KG1 (cell line): ENCODE results near the gene SLC29A2.
A peak's percentile ranks its signal among the peaks of the same experiment; 100 is the strongest.

Experiments
- DNase-seq: peaks from one replicate; lab custom pipeline; 2025; lab: John Stamatoyannopoulos, UW

The SLC29A2 gene, protein sequence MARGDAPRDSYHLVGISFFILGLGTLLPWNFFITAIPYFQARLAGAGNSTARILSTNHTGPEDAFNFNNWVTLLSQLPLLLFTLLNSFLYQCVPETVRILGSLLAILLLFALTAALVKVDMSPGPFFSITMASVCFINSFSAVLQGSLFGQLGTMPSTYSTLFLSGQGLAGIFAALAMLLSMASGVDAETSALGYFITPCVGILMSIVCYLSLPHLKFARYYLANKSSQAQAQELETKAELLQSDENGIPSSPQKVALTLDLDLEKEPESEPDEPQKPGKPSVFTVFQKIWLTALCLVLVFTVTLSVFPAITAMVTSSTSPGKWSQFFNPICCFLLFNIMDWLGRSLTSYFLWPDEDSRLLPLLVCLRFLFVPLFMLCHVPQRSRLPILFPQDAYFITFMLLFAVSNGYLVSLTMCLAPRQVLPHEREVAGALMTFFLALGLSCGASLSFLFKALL

DNA sequence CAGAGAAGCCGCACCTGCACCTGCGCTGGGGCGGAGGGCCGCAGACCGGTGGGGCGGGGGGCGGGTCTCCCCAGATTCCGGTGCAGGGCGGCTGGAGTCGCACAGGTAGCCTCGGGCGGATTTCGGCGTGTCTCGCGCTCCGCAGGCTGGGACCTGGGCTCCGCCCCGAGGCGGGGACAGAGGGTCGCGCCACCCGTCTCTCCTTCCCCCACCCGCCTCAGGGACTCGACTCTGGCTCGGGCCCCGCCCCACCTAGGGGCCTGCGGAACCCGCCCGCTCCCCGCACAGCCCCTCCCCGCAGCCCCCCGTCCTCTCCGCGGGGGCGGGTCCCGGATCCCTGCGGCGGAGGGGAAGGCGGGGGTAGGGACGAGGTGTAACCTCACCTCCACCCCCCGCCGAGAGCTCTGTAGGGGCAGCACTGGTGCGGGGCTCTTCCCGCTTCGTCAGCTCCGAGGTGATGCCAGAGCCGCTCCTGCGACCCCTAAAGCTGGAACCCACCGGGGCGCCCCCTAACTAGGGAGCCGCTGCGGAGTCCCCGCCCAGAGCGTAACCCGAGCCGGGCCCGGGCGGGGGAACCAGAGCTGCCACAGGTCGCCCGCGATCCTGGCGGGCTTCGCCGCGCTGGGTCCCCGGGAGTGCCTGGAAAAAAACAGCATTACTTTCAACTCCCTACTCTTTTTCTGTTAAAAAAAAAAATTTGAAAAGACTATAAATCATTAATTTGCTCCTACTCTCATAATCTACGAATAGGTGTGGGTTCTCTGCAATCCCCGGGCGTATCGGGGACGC, at the start of gene SLC29A2:
Gene SLC29A2 (minus strand): TSS at position 134 of the 789 bp plus-strand sequence. CDS start 169 bp downstream, outside the sequence.
- DNase-seq, result peak; percentile 85

DNA sequence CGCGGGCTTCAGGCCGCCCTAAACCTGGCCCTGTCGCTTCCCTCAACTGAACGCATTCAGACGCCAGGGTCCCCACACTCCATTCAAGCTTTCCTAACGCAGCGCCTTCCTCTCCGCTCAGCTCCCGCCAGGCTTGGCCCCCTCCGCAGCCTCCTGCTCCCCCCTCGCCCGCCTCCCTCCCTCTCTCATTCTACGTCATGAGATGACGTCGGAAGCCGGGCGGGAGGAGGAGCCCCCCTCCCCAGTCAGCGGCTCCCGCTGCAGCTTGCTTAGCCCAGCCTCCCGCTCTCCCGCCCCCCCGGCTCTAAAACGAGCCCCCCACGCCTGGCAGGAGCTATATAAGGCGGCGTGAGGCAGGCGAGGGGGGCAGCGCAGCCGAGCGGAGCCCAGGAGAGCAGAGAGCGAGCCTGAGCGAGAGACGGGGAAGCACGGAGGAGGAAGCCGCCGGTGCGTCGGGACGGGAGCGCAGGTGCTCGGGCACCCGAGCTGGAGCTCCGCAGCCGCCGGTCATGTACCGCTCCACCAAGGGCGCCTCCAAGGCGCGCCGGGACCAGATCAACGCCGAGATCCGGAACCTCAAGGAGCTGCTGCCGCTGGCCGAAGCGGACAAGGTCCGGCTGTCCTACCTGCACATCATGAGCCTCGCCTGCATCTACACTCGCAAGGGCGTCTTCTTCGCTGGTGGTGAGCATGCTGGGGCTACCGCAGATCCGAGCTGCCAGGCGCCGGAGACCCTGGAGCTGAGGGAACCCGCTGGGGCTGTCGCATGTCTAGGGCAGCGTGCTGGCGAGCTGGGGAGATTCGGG, 49.3 kb upstream of the SLC29A2 start, which contains the start of gene NPAS4:
Gene NPAS4 (plus strand): TSS at position 365 of the 806 bp plus-strand sequence. CDS start 145 bp downstream, at position 510.
- DNase-seq, result no peak

DNA sequence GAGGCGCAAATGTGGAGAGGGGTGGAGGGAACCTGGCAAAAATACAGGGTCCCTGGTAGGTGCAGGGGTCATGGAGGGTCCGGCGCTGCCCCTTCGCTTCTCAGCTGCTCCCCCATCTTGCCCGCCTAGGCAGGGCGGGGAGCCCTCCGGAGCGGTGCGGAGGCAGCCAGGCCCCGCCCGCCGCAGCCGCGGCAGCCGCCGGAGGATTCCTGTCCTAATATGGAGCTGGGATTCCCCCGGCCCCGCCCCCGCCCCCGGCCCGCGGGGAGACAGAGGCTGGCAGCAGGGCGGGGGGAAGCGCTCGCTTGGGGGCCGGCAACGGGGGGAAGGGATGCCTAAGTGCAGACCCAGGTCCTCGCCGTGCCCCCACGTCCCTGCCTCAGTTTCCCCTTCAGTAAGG, 48.3 kb upstream of the SLC29A2 start:
- DNase-seq, result no peak

DNA sequence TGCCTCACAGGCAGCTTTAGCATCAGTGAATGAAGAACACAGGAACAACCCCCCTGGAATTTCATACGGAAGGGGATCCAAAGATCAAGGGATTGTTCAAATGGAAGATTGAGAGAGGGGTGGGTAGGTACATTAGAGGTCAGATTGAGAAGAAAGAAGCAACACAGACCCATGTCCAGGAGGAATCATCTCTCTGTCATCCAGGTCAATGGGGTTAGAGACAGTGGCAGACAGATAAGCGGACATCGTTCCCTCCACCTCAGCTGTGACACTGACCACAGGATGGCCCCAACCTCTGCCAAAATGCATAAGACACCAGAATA, 47.4 kb upstream of the SLC29A2 start:
- DNase-seq, result no peak

DNA sequence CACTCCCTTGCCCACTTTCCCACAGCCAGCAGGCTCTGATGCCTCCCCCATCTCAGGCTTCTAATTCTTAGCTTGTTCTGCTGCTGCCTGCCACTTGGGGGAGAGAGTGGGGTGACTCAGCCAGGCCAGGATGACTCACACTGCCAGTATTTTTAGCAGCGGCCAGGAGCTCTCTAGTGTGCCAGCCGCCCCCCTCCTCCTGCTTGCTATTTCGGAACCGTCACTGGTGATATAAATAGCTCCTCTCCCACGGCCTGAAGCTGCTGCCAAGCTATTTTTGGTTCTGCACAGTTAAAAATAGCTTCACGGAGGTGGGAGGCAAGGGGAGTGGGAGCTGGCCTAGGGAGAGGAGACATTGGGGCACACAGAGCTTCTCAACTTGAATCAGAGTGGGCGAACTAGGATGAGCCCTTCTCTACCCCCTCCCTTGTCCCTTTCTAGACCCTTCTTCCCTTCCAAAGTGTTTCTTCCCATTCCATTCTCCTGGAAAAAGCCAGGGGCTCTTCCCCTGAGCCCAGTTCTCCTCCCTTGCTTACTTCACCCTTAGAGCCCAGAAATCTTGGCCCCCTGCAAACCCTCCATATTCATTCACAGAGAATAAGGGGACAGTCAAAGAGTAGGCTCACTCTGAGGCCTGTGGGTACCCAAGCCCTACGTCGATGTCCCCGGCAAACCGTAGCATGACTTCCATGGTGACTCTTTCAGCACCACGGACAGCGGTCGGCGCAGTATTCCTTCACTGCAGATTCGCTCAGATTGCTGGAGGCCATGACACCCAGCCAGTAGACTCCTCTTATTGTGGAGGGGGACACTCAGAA, 46.8 kb upstream of the SLC29A2 start:
- peak; percentile 64 for DNase-seq

DNA sequence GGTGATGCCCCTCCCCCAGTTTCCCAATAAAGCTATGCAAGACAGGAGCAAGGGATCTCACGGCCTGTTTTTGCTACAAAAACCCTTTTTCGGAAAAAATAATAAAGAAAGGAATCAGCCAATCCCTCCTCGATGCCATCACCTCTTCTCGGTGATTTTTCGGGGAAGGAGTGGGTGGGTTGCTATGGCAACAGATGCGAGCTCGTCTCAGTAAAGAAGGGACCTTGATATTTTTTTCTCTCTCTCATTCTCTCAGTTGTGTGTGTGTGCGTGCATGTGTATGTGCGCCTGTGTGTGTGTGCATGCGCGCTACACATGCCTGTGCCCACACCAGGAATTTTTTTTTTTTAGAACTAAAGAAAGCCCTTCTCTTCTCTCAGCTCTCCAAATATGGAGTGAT, 45.4 kb upstream of the SLC29A2 start:
- no peak for DNase-seq

DNA sequence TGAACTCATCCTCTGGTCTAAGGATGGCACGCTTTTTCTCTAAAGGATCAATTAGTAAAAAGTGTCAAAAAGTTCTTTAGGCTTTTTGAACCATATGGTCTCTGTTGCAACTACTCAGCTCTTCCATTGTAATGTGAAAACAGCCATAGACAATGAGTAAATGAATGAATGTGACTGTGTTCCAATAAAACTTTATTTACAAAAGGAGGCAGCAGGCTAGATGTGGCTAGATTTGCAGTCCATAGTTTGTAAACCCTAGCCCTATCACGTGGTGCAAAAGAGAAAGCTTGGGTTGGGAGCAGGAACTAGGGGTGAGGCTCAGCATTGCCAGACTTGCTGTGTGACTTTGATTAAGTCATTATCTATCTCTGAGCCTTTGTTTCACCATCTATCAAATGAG, 43.9 kb upstream of the SLC29A2 start:
- no peak for DNase-seq

DNA sequence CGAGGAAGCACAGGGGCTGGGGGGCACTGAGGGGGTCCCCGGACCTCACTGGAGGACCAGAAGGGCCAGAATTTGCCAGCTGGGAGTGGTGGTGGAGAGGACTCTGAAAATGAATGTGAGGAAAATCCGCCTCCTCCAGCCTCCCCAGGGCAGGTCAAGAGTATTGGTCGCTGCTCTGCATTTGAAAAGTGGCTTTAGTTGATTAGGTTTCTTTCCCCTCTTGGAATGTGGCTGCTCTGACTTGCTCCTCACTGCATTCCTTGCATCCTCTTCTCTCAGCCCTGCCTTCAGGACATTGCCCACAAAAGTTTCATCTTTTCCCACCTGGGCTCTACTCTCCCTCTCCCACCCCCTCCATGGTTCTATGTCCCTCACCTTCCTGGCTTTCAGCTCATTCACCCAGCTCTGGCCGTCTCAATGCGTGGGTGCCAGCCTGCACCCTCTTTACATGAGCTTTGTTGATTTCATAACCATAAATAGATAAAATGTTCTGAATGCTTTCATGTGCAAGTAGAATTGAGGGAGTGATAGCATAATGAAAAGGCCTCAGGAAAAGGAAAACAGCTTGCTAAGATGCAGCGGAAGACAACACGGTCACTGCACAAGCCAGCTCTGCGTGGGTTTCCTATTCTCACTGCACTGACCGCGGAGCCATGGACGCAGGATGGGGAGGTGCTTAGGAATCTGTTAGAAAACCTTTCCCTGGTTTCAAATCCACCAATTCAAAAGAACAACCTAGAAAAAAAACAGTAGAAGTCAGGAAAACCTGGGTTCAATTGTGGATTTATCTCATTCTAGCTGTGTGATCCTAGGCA, 42.8 kb upstream of the SLC29A2 start:
- no peak for DNase-seq

DNA sequence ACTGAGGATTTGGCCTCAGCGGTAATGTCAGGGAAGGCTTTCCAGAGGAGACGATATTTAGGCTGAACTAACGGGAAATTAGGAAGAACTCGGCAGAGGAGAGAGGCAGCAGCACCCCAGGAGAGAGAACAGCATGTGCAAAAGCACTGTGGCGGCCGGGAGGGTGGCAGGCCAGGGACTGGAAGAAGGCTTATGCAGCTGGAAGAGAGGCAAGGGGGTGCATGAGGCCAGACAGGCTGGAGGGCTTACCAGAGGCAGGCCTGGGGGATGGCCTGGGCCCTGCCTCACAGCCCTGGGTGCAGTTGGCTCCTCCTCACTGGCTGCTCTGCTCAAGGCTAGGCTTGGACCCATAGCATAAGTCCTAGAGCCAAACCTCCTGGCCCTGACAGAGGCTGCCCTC, 41.6 kb upstream of the SLC29A2 start:
- no peak for DNase-seq

DNA sequence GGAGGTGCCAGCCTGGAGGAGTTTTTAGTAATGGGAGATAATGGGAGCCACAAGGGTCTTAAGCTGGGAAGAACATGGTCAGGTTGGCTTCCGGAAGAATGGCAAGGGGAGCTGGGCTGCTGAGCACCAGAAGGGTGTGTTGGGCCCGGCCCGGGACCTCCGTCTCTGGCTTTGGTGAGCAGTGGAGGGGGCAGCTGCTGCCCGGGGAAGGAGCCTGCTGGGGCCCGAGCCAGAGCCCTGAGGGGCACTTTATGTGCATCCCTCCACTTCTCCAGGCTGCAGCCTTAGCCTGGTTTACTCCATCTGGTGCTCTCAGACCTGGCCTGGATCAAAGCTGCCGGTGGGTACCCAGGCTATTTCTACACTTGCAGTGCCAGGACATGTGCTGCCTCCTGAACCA, 40.5 kb upstream of the SLC29A2 start:
- no peak for DNase-seq

DNA sequence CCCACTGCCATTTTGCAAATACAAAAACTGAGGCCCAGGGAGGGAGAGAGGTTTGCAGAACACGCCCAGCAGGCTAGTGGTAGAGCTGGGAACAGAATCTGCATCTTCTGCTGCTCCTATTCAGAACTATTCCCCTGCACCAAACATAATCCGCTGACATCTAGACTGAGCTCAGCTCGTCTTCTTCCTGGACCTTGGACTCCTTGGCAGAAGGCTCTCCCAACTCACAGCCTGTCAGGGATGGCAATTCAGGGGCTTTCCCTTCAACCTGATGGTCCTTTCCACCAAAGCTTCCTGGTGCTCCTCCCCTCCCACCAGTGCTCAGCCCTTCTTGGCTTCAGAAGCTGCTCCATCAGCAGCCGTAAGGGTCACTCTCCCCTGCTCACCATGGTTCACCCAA, 39.8 kb upstream of the SLC29A2 start:
- DNase-seq, result no peak

DNA sequence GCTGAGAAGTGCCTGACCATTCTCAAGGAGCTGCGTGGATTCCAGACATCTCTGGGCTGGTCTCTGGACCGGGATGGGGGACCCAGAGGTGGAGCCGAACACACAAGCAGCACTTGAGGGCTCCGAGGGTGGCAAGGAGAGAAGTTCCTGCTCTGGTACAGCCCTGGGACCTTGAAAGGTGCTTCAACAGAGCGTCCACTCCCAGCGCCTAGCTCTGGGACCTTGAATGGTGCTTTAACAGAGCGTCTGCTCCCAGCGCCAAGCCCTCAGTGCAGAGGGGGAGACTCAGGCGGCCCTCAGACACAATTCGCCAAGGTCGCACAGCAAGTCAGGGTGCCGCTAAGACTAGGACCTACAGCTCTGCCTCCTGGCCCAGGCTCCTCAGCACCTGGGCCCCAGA, 38.6 kb upstream of the SLC29A2 start:
- DNase-seq, result no peak

DNA sequence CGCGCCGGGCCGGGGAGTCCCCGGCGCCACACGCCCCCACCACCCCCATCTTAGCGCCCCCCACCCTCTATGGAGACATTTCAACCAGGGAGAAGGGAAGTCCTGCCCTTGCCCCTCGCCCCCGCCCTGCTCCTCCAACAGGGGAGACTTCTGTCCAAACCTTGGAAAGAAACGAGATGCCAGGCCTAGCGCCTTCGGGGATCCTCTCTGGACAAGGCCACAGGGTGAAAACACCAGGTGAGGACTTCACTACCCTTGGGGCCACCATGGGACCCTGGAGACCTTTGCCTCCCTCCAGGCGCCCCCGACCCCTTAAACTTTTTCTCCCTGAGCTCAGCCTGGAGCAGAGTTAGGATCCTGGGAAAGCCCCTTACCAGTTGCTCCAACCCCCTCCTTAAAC, 37.7 kb upstream of the SLC29A2 start:
- DNase-seq, result no peak

DNA sequence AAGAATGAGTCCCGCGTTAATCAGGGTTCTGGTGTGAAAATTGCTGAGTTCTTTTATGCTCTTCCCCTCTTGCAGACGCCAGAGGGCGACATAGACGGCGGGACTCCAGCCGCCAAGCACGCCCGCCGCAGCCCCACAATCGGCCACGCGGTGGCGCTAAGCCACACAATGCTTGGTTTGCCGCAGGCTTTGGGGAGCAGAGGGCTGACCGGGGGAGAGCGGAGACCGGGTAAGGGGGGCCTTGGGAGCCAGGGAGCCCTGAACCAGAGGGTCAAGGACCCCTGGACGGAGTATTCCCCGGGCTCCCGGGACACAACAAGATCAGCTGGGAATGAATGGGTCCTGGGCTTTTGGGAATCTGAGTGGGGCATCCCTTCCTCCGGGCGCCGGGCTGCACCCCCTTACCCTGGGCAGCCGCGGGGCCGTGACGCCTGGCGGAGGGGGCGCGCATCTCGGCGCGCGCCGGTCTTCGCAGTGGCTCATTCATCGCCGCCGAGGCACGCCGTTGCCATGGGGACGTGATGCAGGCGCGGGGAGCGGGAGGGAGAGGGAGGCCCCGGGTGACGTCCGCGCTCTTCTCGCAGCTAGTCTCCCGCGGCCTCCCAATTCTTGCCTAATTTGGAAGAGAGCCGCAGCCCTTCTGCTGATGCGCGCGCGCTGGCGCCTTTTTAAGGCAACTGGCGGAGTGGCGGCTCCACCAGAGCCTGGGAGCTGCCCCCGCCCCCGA, 37.1 kb upstream of the SLC29A2 start:
- DNase-seq, result peak; percentile 78

DNA sequence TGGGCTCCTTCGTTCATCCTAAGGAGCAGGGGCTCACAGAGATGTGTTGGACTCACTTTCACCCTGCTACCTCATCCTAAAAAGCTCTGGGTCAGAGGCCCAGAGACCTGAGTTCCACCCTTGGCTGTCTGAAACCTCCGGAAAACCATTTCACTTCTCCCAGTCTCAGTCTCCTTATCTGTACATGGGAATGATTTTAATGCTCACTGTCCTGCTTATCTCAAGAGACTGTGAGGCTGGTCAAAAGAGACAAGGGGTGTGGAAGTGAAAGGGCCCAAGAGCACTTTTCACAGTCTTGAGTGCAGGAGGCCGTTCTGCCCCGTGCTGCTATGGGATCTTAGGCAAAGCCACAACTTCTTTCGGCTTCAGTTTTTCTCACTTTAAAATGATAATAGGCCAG, 36.1 kb upstream of the SLC29A2 start:
- DNase-seq, result no peak

DNA sequence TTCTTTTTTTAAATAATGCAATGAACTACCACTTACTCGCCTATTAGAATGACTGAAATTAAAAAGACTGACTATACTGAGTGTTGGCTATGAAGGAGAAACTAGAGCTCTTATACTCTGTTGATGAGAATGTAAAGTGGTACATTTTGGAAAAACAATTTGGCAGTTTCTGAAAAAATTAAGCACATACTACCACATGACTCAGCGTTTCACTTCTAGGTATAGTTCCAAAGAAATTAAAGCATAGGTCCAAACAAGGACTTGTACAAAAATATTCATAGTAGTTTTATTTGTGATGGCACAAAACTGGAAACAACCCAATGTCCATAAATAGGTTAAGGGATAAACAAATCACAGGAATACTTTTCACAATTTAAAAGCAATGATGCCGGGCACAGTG, 22.4 kb upstream of the SLC29A2 start:
- DNase-seq, result no peak

DNA sequence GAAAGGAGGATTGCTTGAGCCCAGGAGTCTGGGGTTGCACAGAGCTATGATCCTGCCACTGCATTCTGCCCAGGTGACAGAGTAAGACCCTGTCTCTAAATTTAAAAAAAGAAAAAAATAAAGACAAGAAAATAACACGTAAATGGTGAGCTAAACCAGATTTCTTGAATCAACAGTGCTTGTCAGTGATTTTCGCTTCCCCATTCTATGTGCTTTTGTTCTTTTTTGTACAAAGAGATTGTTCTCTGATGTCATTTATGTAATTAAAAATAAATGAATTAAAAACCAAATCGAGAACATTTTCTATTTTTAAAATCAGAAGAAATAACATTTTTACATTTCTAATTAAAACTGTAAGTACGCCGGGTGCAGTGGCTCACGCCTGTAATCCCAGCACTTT, 19.8 kb upstream of the SLC29A2 start:
- no peak for DNase-seq

DNA sequence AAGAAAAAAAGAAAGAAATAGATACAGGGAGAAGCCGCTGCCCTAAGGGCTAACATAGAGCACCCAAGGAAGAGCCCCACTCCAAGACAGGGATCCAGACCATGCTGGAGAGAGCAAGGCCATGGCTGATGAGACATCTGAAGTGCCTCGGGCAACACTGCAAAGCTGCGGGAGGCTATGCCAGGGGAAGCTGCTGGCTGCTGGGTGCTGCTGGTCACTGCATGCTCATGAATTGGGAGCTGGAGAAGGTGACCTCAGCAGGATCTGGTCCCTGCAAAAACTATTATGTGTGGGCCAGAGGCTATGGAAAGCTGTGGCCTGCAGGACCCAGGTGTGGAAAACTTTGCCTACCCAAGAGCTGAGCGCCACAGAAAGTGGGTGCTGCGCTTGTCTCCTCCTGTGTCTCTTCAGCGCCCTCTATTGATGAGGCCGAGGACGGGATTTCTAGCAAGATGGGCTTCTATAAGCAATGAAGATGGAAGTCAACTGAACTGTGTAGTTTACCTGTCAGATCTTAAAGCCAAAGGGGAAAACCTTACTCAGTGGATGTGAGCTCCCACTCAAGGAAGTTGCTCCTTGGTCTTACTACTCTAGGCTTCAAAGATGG, 17.3 kb upstream of the SLC29A2 start:
- peak; percentile 61 for DNase-seq
